ELF-1 (cell line): ENCODE results near the gene CDKN1B.
"Not testable (repeated sequence)": the region's sequence is repeated elsewhere in the genome, so short reads cannot be mapped to it uniquely, and the experiment has no call there.

Experiments
- DNase-seq: peaks from one replicate; pipeline ENCODE4 v3.0.0-alpha.2; 2016; ENCODE audit warnings: low read depth, low spot score

Gene CDKN1B

DNA sequence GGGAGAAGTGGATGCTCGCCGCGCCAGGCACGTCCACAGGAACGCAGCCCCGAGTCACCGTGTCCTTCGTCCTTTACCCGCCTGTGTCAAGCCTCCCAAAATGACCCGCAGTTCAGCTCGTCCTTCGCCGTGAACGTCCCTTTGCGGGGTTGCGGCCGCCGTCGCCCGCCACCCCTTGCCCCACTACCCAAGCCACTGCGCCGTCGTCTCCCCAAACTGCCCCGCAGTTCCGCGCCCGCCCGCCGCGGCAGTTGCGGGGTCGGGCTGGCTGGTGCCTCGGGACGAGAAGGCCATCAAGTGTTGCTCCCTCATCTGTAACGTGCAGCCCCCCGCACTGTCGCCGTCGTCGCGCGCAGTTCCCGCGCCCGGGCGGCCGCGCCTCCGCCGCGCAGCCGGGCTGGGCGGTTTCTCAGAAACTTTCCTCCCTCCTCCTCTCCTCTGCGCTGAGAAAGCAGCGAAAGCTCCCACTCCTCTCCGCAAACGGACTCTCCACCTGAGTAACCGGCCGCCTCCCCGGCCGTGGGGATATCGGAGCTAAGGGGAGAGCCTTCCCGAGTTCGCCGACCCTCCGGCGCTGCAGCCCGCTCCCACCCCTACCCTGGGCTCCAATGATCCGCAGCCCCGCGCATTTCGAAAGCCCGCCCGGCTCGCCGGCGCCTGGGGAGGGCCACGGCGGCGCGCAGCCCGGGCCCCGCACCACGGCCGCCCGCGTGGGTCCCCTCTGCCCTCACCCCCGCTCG is 6.7 kb downstream of the CDKN1B start:
- DNase-seq = peak; percentile 56

DNA sequence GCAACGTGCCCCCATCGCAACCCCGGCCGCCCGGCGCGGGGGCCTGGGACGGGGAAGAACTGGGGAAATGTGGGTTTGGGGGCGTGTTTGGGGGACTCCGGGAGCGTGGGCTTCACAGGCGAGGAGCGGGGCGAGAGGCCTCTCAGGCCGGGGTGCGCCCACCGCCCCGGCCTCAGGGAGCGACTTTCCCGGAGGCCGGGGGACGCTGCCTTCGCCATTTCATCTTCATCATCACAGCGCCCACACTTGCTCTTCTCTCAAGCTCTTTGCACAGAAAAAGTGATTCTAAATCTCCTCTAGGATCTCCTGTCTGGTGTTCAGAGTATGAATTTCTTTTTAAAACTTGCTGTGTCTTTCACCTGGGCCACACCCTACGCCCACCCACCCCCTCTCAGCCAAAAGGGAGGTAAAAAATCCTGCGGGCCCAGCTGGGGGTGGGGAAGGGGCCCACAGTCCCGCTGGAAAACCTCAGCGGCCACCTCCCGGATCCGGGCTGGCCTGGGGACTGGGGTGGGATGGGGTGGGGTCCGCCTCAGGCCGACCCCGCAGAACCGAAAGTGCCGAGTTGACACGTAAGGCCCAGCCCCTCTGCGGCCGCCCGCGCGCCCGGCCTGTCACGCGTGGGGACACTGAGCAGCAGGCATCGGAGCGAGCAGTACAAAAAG is 7.4 kb downstream of the CDKN1B start:
- no peak for DNase-seq

GRCh38 chr12:12725086-12725955 is 8.2 kb downstream of the CDKN1B start:
- peak; percentile 93 for DNase-seq

DNA sequence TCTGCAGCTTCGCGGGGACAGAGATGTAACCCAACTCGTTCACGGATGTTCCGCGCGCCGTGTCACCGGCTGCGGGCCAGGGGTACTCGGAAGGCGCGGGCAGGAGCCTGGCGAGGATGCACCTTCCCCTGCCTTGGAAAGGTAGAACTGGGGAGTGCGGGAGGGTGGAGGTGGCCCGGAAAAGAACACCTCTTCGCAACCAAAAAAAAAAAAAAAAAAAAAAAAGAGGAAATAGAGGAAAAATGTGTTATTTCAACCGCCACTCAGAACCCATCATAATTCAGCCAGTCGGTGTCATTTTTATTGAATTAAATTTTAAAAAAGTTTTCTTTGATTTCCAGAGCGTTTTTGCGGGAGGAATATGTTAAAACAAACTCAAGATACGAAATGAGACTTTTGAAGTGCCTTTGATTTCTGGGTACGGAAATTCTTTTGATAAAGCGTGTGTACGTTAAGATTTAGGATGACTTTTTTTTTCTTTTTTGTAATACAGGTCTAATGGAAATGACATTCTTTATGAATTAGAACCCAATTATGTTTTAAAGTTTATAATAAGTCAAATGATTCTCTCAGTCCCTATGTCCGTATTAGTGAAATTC is 8.9 kb downstream of the CDKN1B start:
- no peak for DNase-seq

DNA sequence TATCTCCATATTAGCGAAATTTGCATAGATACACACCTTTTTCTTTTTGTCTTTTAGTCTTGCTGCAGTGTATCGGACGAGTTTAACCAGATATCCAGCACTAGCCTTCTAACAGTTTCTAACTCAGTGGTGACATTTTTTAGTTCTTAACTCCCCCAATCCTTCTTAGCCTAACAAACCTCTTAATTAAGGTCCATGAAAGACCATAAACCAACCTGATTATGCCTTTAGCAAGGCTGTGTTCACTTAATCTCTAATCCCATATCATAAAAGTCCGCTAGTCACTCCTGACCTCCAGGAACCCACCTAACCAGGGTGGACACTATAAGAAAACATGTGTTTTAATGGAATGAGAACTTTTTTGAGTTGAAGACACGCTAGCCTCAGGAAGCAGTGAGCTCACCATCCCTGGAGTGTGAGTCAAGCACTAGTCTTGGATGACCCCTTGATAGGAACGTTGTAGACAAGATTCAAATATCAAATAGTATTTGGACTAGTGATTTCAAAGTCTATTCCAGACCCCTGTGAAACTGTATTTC is 9.5 kb downstream of the CDKN1B start:
- DNase-seq = no peak

GRCh38 chr12:12731178-12731577 is 14.0 kb downstream of the CDKN1B start:
- no peak for DNase-seq

GRCh38 chr12:12731785-12732184 is 14.6 kb downstream of the CDKN1B start:
- DNase-seq = no peak

- no peak for DNase-seq
These were observed 15.9 kb downstream of the CDKN1B start for GRCh38 chr12:12733118-12733517.

DNA sequence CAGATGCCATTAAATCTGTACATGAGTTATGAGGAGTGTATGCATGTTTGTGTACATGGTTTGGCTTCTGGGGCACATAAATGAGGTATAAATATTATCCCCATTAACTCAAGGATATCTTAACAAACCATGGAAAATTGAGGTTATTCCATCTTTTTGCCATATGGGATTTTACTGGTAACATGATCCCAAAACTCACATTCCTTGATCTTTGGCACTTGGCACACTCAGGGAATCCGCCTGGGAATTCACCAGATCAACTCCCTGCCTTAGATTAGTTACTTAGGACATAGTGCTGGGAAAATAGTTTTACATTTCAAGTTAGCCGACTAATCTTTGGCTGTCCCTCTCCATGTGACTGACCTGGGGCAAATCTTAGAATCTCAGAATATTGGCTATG is 16.9 kb downstream of the CDKN1B start:
- no peak for DNase-seq

GRCh38 chr12:12734561-12735071 is 17.4 kb downstream of the CDKN1B start:
- DNase-seq = no peak

GRCh38 chr12:12735301-12735700 is 18.1 kb downstream of the CDKN1B start:
- no peak for DNase-seq

DNA sequence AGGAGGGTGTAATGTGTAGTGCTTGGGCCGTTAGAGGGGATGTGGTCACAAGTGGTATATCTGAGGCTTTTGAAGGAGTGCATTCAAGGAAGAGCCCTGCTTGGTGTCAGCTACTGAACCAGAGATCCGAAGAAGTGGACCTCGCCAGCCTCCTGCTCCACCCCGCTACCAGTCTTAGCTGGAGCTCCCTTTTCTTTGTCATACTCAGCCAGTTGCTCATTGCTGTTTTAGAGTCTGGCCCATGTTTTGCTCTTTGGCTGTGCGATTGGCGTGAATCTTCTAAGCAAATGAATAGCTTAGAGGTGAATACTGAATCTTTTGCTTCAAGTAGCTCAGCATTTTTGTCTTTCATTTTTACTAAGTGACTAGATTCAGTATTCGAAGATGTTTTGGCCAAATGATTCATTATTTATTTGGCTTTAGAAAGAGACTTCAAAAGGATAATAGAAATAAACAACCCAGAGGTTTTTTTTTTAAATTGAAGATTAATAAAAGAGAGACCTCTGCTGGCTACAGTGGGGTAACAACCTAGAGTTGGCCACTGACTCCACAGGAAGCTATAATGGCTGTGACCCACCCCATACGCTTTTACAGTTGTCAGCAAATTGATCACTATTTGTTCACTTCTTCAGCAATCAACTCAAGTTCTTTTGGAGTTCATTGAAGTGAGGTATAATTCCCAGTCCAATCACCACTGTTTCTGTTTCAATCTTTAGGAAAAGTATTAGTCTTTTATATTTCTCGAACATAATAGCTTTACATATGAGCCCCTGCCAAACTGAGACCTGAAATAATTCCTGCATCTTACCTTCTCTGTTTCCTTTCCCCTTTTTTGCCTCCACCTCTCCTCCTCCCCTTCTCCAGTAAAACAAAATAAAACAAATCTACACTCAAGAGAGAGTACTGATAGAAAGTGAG is 19.9 kb downstream of the CDKN1B start:
- no peak for DNase-seq

DNA sequence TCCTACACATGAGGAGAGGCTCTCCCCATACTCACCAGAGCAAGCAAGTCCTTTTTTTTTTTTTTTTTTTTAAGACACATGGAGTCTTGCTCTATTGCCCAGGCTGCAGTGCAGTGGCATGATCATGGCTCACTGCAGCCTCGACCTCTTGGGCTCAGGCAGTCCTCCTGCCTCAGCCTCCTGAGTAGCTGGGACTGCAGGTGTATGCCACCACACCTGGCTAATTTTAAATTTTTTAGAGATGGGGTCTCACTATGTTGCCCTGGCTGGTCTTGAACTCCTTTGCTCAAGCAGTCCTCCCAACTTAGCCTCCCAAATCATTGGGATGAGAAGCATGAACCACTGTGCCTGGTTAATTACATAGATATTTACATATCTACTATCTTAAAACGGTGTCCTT is 21.0 kb downstream of the CDKN1B start:
- not testable (repeated sequence) for DNase-seq

- no peak for DNase-seq
These were observed 24.5 kb downstream of the CDKN1B start for GRCh38 chr12:12741660-12742059.

GRCh38 chr12:12744546-12745305 is 27.6 kb downstream of the CDKN1B start:
- DNase-seq = no peak

GRCh38 chr12:12745576-12746211 is 28.5 kb downstream of the CDKN1B start:
- DNase-seq = peak; percentile 40

- no peak for DNase-seq
These were observed 30.1 kb downstream of the CDKN1B start for GRCh38 chr12:12747278-12747677.

DNA sequence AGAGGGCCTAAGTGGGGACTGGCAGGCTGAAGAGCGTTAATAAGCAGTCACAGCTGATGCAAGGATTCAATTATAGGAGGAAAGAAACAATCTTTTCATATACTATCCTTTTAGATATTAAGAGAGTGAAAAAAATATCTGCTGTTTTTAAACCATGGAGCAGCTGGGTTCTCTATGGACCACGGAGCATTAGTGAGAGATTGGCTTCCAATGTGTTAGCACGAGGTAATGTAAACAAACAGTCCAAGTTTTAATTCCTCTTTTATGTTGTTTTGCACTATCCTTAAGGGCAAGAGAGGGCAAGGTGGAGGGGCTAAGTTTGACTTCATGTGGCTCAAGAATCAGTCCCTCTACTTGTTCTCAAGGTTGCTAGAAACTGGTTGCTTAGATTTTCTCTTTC is 30.9 kb downstream of the CDKN1B start:
- DNase-seq = no peak

DNA sequence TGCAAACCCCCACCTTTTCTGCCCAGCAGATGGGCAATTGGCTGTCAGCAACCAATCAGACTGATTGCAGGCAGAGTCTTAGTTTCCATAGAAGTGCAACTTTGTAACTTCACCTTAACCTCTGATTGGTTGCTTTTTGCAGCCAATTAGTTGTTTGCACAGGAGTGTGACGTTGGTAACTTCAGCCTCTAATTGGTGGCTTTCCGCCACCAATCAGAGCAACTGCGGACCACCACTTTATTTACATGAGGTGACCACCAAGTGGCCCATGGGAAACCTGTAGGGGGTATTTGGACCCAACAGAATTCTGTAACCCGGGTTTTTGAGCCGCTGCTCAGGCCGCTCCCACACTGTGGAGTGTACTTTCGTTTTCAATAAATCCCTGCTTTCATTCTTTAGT is 32.3 kb downstream of the CDKN1B start:
- DNase-seq = no peak
